ENCODE results near the gene TCEAL5.

- TF ChIP-seq CTCF (IDR thresholded peaks at IDR 0.05) (no peak), POLR2A (IDR thresholded peaks at IDR 0.05) (no peak), POLR2AphosphoS5 (IDR thresholded peaks at IDR 0.05) (no peak)
These were observed 3.1 kb upstream of the TCEAL5 start for GRCh38 chrX:103279624-103280023.

All from stomach (tissue), 4 donors.